Ramos (cell line): ENCODE measurements around the gene SPOCK1.

Experiments
- in situ Hi-C: fragments of 300-500 bp; cut with MboI; formaldehyde crosslinking; loops from one replicate; pipeline ENCODE4 v1.14.3; 2022; ENCODE audit warnings: low sequenced_read_pairs; ENCODE audit not compliant: unreplicated experiment

The SPOCK1 gene

DNA sequence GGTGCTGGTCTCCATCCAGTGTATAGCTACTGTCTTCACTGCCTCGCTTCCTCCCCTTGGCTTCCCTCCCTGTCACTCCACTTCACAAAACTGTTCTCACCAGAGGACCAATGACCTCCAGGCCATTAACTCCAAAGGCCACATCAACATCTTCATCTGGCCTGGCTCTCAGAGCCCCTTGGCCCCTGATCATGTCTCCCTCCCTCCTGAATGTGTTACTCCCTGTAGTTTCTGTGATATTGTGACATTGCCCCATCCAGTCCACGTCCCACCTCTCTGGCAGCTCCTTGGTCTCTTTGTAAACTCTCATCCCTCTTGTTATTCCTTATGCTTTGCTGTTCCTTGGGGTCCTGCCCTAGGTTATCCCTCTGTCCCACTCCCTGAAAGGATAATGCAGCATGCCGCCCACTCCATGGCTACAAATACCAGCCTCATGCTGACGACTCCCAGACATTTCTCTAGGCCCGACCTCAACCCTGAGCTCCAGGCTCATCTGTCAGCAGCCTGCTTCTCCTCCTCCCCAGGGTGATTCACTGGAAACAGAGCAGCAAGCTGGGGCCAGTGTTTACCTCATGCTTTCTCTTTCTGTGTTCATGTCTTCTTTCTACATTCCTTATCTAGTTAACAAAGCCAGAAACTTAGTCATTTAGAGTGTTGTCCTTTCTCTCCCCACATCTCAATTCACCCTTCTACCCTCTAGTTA lies 312.2 kb downstream of the SPOCK1 start:
- in situ Hi-C loops = no loop called here

DNA sequence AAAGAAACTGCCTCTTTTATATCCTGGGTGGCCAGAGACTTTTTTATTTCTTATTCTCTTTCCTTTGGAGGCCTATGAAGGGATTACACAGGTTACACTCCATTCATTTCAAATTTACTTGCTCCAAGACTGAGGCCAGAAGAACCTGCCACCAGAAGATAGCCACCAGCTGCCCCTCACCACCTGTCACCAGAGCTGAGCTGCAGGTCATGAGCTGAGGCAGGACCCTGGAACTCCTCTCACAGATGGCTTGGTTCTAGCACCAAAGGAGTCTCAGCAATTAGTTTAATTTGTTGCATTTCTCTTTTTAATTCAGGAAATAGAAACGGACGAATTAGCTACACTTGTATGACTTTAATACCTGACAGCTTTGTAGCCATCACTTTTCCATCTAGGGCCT lies 313.9 kb downstream of the SPOCK1 start:
- in situ Hi-C loops = no loop called here

DNA sequence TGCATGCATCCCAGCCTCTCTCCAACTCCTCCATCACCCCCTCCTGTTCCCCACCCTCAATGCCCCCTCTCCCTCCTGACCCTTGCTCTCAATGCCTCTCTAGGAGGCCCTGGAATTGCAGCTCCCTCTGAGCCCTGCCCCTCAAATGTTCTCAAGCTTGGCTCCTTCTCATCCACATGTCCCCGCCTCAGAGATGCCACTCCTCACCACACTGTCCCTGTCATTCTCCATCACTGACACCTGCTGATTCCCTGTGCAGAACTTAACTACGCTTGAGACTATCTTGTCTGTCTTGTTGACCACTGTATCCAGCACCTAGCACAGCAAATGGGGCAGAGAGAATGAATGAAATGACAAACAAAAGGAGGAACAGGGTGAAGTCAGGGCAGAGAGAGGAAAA lies 314.4 kb downstream of the SPOCK1 start:
- in situ Hi-C loops = no loop called here

DNA sequence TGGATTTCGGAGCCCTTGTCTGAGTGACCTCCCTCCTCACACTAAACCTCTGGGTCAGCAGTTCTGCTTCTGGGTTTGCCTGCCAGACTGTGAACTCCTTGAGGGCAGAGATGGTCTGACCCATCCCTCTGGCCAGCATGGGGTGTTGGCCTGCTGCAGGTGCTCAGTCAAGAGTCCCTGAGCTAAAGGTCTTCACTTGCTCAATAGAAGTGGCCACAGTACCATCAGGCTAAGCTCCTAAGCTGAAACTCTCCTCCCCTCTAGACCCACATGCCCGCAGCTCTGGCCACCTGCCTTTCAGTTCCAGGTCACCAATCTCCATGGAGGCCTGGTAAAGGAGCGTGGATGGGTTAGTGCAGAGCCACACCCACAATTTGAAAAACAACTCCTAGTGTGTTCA lies 316.6 kb downstream of the SPOCK1 start:
- in situ Hi-C loops = no loop called here

DNA sequence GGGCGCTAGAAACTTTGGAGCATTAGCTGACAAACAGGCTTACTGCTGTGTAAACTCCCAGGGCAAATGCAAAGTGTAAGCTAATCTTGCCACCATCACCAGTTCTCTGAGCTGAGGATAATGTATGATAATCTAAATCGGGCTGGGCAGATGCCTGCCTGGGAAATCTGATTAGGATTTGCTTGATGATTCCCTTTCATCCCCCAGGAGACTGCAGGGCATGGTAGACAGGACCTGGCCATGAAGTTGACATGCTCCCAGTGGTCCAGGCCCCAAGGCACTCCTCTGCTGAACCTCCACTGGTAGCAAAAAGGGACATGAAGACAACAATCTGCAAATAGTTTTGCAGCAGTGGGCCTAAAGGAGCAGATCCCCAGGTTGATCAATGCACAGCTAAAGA lies 317.5 kb downstream of the SPOCK1 start:
- in situ Hi-C loops = no loop called here

DNA sequence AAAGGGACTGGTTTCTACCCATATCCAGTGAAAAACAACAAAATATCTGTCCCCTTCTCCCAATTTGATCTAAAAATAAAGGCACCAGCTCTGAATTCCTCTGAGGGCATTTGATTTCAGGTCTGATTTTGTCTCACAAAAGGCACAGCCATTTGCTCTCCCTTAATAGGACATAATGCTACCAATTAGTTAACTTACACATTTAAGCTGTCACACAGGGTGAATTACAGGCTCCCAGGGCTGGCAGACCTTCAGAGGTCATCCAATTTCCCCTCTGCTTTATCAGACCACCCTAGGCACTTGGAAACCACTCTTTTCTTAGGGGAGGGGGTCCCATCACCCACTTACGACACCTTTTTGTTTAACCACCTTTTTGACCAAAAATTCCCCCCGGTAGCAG lies 319.9 kb downstream of the SPOCK1 start:
- in situ Hi-C loops = no loop called here

DNA sequence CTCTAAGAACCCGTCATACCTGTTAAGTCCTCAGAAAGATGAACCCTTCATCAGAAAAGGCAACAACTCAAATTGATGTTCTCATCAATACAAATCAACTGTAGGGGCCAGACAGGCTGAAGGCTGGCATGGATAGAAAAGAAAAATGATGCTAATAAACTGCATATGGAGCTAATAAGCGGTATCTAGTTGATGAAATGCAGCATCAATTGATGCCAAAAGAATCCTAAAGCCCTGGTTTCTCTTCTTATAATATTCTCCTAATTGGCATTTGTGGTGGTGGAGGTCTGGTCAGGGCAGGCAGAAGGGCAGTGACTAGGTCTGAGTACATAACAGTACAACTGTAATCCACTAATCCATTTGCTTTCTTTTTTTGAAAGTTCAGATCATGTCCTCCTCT lies 322.5 kb downstream of the SPOCK1 start:
- in situ Hi-C loops = no loop called here

DNA sequence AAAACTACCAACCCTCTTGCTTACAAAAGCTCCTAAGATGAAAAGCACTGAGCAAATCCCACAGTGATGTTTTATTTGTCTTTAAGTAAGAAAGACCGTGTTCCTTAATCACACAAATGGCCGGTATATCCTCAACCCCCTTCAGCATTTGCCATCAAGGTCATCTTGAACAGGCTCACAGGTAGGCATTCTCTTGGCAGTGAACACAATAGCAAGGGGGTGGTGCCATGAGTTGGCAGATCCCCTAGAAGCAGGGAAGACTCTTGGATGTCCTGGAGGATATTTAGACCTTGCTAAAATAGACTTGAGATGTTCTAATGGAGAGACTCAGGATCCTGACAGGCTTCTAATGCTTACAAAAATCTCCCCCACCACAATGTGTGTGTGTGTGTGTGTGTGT lies 323.0 kb downstream of the SPOCK1 start:
- in situ Hi-C loops = no loop called here

DNA sequence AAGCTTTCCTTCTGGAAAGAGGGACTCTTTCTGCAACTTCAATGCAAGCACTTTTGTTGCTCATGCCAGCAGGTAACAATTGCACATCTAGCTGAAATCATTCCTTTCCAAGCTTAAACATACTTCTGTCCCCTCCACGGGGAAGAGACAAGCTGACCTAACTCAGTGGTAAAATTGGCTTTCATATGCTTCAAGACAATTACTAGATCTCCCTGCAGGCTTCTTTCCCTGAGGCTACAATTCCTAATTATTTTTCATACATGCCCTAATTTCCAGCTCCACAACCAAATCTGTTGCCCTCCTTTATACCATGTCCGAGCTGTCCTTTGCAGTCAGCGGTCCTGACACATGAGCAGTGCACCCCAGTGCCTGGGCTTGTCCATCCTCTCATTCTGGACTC lies 324.9 kb downstream of the SPOCK1 start:
- in situ Hi-C loops = no loop called here

DNA sequence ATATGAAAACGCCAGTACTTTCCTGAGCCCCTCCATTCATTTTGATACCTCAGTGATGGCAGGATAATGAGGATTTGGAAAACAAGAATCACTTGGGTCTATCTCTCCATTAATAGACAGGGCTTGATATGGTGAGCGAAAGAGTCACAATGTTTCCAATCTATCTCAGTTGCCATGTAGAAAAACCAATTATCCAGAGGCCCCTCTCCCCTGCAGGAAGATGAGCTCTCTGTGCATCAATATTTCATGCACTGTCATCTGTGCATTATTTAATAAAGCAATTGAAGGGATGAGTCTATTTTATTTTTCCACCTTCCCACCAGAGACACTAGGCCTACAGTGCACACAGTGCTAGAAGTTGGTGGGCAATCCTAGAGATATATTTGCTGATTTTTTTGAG lies 326.9 kb downstream of the SPOCK1 start:
- in situ Hi-C loops = no loop called here

DNA sequence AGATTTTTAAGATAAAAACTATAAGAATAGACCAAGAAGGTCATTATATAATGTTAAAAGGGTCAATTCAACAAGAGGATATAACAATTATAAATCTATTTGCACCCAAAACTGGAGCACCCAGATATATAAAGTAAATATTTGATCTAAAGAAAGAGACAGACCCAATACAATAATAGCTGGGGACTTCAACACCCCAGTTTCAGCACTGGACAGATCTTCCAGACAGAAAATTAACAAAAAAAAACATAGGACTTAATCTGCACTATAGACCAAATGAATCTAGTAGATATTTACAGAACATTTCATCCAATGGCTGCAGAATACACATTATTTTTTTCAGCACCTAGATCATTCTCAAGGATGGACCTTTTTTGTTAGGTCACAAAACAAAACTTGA lies 331.9 kb downstream of the SPOCK1 start:
- in situ Hi-C loops = no loop called here

DNA sequence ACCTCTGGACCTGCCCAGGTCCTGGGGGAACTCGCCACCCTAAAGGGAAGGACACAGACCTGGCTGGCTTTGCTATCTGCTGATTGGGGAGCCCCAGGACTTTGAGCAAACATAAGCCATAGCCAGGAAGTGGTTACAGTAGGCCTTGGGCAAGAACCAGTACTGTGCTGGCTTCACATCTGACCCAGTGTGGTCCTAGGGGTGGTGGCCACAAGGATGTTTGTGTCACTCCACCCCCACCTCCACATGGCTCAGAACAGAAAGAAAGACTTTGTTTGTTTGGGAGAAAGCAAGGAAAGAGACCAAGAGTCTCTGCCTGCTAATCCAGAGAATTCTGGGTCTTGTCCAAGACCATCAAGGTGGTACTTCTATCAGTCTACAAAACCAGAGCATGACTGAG lies 334.2 kb downstream of the SPOCK1 start:
- in situ Hi-C loops = no loop called here

DNA sequence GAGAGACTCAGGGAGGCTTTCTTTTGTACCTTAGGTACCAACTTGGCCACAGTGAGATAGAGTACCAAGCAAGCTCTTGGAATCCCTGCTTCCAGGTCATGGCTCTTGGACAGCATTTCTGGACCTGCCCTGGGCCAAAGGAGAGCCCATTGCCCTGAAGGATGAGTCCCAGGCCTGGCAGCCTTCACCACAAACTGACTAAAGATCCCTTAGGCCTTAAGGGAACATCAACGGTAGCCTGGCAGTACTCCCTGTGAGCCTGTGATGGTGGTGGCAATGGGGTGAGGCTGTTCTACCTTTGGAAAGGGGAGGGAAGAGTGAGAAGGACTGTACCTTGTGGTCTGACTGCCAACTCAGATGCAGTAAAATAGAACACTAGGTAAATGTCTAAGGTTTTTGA lies 334.6 kb downstream of the SPOCK1 start:
- in situ Hi-C loops = no loop called here

DNA sequence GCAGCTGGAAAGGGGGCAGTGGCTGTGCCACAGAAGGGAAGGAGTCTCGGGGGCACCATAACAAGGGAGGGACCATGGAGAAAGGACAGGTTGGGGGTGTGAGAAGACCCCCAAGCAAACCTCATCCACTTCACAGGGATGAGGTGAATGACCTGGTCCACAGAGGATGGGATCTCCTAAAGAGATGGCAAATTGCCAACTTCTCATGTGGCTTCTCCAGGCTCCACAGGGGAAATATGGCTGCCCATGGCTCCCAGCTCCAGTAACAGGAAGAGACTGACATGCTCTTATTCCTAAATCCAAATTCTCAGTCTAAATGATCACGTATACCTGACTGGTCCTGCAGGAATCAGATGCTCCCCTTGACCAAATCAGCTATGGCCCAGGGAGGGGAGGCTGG lies 340.4 kb downstream of the SPOCK1 start:
- in situ Hi-C loops = no loop called here

DNA sequence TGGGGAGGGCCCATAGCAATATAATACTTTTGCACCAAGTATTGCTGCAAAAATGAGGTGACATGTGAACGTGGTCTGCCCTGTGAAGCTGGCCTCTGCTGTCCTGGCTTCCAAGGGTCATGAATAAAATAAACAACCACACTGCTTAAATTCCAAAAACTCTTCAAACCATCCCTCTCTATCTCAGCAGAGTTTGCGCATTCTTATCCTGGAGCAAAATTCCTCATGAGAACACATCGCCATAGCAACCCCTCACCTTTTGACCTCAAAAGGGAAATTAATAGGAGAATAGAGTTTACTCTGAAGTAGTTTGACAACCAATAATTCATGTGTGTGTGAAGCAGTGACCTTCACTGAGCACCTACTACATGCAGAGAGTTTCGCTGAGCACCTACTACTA lies 342.9 kb downstream of the SPOCK1 start:
- in situ Hi-C loops = no loop called here

DNA sequence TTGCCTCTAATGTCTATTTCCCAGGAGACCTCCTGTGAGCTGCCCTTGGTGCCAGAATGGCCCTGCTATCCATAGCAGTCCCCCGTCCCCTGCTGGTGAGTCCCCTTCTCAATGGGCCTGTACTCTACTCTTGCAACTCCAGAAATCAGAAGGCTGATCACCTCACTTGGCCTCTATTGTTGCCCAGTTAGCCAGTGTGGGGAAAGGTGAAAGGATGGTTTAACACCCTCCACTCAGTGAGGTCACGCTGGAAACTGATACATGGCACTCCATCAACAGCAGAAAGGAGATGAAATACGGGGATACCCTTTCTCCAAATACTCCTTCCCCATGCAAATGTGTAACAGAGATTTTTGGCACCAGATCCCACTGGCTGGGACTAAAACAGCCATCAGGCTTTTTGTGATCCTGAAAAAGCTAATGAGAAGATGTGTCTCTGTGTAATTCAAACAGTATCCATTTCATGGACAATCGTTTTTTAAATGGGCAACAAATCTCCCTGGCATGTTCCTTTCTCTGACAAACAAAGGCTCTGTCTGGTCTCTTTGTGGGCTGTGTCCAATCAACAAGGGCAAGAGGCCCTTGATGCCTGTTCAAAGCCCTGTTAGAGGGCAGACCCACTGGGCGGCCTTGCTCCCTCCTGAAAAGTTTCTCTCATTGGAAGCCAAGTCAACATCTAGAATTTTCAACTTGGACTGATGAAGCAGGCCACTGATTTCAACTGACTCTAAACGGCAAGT lies 343.7 kb downstream of the SPOCK1 start:
- in situ Hi-C loops = no loop called here

DNA sequence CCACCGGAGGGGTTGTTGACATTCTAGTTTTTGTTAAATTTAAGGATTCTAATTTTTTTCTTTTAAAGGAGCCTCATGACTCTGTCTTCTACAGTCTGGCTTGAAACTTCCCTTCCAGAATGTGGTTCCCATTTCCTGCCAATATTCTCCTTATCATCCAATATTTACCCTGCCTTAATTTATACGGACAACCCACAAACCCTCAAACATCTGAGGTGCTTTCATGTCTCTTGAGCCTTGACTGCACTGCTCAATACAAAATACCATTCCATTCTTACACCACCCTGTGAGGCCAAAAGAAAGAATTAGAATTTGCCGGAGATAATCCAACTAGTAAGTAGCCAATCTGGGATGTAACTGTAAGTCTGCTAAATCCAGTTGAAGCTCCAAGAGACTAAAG lies 346.5 kb downstream of the SPOCK1 start:
- in situ Hi-C loops = no loop called here

DNA sequence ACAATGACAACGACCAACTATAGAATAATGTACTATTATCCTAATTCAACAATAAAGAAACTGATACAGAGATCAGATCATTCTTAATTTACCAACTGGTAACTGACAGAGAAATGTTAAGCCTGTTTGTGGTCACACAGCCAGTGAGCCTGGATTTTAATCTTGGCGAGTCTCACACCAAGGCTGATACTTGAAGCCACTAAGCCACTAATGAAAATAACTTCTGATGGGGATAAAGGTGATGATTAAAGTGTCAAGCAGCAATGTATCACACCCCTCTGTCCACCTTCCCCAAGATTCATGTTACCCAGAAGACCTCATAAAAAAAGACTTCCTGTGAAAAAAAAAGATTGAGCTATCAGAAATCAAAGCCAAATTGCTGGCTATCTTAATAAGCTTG lies 350.5 kb downstream of the SPOCK1 start:
- in situ Hi-C loops = no loop called here

DNA sequence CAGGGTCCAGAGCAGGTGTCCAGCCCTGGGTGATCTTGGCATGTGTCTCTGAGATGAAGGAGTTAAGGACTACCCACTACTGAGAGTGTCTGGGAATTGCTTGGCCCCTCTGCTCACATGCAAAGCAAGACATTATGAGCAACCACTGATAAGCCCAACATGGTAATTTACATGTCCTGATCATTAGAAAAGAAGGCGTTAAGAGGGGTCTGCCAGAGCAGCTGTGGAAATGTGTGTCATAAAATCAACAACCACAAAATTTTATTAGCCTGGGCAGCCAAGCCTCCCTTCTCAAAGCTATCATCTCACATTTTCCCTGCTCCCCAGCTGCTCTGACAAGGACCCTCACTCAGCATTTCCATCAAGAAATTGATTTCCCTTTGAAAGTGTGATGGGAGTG lies 351.0 kb downstream of the SPOCK1 start:
- in situ Hi-C loops = no loop called here

DNA sequence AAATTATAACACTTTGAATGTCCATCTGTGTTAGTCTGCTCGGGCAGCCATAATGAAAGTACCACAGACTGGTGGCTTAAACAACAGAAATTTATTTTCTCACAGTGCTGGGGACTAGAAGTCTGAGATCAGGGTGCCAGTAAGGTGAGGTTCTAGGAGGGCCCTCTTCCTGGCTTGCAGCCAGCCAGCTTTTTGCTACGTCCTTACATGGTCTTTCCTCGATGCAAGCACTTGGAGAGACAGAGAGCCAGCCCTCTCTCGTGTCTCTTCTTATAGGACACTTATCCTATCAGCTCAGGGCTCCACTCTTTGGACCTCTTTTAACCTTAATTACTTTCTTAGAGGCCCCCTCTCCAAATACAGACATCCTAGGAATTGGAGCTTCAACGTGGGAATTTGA lies 351.8 kb downstream of the SPOCK1 start:
- in situ Hi-C loops = no loop called here

DNA sequence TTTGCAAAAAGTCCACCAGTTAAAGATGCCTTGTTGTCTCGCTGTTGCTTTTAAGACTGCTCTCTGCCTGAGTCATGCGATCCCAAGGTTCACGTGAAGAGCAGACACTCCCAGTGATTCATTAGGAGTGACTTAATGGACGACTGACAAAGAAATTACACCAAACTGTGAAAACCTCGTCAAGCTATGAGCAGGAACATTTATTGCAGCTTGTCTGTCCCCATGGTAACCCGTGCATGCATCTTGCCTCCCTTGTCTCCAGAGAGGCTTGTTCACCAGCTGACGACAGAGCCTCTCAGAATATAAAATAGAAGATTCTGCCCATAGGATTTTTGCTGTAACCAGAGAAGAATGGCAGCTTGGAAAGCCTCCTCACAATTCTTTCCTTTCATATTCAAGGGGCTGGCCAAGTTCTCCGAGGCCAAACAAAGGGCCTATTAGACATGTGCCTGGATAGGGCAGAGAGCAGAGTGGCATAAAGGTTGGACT lies 352.7 kb downstream of the SPOCK1 start:
- in situ Hi-C loops = no loop called here

DNA sequence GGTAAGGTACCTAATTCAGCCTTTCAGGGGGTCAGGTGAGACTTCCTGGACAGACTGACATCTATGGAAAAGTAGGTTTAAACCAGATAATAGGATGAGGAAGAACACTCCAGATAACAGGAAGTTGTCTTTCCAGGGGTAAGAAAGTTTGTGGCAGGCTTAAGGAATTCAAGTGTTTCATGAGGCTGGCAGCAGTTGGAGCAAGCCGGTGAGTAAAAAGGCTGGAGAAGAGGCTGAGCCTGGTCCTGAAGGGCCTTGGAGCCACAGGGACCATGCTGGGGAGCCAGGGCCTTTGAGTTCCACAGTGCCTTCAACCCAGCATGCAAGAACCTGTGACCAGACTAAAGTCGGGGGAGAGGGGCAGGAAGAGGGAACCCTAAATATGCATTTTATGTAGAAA lies 353.4 kb downstream of the SPOCK1 start:
- in situ Hi-C loops = no loop called here
